GM18517 (cell line): ENCODE results near the gene NCAM2.

Source experiments
- ATAC-seq: cut with Tn5 transposase; IDR thresholded peaks from one replicate; pipeline ENCODE4 v1.9.1; 2021; ENCODE audit warnings: mild to moderate bottlenecking, moderate library complexity; ENCODE audit not compliant: unreplicated experiment

NCAM2 gene

DNA sequence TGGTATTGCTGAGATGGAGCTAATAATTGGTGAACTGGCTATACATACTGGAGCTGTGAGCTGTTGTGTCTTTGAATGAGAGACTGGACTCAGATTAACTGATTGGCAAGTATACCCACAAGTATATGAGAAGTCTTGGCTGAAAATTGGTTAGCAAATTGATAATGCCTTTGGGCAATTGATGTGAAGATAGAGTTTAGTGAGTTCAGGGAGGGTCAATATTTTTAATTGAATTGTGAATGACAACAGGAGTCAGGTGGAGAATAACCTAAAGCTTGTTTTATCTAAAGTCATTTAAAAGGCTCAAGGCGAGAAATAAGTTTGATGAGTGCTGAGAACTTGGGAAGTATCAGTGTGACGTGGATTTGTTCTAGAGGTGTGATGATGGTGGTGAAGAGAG lies 27.5 kb downstream of the NCAM2 start:
- no peak for ATAC-seq

DNA sequence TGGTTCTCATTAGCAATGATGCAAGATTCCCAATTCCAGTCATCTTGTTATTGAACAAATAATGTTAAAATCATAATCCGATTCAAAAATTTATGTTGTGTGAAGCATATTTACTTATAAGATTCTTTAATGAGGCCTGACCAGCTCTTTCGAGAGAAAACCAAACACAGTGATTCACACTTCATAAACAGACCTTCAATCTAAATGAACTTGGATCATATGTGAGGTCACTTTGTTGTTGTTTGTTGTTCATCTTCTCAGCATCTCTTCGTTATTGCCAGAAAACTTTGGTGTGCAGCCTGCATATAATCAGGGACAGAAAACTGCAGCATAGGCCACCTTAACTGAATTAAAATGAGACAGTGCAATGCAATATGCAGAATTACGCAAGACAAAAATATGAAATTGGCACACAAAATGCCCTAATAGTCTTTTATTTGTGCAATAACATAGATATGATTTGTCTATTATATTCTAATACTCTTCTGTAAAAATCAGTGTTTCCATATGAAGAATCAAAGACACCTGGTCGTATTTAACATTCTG lies 30.1 kb downstream of the NCAM2 start:
- no peak for ATAC-seq

DNA sequence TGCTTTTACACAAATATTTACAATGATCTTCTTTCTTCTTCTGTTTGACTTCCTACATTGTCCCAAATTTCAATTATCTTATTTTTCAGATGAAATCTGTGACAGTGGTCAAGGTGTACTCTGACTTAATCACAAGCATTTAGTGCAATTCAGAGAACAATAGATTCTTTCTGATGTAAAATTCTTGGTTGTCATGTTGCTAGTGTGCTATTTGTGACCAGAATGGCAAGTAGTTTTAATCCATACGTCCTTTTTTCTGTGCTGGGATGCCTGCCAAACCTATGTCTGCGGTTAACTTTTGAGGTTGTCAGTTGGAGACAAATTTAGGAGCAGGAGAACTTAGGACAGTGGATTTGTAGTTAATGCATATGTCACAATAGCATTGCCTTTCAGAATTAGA lies 31.0 kb downstream of the NCAM2 start:
- ATAC-seq, result no peak

DNA sequence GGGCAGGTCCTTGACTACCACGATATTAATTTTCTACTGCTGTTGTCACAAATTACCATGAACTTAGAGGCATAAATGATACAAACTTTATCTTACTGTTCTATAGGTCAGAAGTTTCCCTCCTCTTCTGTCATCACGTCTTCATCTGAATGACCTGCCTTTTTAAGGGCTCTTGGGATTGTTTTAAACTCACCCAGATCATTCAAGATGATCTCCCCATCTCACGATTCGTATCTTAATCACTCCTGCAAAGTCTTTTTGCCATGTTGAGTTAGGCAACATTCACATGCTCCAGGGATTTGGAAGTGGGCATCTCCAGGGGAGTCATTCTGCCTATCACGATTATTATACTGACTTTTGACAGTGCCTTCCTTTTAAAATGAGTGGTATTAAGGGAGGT lies 32.1 kb downstream of the NCAM2 start:
- no peak for ATAC-seq

DNA sequence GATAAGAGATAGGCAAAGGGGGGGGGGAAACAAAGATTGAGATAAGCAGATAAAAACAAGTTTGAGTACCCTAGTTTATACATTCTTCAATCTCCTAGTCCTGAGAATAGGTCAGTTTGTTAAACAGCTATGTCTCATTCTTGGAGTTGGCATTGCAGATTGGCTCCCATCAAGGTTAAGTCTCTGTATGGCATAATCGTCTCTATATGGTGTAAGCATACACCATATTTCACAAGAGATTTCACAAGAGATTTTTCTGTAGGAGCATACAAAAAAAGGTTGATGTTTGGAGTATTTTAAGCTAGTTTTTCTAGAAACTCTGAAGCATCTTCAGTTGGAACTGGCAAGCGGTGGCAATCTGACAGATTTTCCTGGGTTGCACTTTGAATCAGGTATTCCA lies 35.8 kb downstream of the NCAM2 start:
- no peak for ATAC-seq

DNA sequence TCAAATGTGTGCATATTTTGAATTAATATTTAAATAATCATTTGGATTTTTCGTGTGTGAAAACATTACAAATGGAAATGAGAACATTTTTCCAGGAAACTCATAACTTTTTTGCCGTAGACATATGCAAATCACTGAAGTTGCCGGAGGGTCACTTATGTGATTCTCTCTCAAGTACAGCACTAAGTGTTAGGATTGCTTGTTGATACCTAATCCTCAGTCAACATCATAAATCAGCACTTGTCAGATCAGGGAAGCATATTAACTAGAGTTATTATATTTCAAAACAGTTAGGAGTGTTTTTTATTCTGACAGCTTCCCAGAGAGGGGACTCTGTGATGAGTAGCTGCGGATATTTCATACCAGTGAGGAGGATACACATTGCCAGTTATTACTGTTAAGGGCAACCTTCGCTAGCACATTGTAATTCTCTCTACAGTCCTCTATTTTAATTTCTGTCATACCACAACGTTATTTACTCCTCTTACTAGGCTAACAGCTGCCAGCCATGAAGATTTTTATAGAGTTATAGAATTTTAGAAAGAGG lies 41.5 kb downstream of the NCAM2 start:
- ATAC-seq, result no peak

DNA sequence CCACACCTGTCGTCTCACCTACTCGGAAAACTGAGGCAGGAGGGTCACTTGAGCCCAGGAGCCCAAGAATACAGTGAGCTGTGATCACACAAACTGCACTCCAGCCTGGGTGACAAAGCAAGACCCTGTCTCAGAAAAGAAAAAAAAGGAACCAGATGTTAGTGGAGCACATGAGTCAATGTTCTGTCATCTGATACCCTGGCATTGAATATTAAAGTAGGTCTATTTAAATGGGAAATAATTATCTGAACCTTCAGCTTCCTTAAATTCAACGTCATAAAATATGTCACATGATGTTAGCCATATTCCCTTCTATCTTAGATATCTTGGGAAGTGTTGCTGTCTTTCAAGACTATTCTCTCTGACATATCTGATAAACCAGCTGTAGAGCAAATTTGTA lies 47.3 kb downstream of the NCAM2 start:
- ATAC-seq, result no peak

DNA sequence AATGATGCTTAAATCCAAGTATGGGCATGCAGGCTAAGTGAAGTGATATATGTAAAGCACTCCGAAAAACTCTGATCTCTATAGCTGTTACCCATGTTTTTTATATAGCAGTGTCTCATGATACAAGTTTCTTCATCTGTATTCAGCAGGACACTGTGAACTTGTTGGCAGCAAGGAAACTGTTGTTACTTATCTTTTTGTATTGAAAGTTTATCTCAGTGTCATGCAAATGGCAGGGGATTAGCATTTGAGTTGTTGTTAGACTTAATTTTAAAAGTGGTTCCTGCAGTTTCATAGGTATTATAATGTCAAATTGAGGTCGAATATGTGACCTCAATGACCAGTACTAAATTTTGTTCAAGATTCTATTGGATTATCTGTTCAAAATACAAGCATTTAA lies 47.9 kb downstream of the NCAM2 start:
- ATAC-seq, result no peak

DNA sequence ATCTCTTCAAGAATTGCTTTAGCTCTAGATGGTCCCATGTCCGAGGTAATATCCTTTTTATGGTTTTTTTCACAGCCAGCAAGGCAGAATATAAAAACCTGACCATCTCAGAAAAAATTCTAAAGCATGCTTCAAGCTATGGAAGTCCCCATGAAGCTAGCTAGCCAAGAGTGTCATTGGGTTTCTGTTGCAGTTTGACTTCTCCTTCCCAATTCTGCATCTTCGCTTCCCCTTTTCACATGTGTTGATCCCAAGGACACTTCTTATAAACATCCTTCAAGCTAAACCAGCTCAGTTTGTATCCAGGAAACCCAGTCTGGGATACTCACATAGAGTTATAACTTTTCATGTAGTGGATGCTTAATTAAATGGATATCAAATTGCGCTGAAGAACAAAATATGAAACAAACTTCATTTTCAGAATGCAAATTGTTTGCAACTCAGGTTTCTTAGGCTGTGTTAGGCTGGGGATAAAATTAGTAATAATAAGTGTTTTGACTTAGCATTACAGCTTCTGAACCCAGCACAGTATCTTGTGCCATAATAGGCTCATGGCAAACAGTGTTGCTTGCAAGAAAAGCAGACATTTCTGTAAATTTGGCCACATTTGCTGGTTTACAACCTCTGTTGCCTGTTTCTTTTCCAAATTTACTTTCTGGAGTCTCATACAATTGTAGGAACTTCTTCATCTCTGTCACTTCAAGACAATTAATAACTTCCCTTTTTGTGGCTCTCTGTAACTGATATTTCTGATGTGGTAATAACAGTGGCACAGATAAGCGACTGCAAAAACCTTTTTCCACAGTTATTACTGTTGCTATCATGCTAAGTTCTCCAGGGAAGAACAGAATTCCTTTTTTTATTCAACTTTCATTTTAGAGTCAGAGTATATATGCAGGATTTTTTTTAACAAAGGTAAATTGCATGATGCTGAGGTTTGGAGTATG lies 53.2 kb downstream of the NCAM2 start:
- no peak for ATAC-seq

DNA sequence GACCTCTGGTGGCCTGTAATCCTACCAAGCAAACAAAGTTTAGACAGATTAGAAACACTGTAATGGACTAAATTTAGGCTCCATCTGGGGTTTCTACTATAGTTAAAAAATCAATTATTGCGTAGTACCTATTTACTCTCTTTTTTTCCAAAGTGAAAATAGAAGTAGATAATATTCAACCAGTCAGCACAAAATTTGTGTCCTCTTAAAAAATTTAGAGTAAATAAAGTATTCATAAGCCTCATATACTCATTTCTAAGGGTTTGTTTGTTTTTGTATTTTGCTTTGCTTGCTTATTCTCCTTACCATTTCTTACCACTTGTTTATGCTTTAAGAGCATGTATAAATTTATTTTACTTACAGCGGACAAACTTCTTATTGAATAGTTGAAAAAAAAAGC lies 54.5 kb downstream of the NCAM2 start:
- ATAC-seq, result no peak

DNA sequence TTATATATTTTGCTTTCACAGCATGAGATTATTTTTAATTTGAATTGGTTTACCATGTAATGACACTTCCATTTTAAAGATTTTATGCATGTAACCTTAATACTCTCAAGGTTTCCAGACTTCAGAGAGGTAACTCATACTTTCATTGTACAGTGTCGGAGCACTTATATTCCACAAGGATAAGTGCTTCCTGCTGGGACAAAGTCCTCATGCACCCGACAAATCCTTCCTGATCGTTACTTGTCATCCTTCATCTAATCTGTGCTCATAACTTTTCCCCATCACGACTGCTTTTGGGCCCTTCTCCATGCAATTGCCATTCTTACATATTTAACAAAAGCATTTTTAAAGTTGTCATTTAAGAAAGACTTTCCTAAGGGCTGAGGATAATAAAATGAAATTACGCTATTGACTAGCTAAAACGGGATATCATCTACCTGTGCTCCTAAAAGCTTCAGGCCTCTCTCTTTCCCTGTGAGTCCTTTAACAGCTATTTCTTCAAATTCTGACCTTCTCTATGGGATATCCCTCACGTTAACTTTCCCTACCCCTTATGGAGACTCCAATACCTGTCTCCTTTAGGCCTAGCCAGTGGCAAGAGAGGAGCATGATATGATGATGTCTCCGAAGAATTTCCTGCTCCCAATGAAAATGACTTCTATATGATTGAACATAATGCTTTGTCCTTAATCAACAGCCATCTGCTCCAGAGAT lies 59.3 kb downstream of the NCAM2 start:
- no peak for ATAC-seq

DNA sequence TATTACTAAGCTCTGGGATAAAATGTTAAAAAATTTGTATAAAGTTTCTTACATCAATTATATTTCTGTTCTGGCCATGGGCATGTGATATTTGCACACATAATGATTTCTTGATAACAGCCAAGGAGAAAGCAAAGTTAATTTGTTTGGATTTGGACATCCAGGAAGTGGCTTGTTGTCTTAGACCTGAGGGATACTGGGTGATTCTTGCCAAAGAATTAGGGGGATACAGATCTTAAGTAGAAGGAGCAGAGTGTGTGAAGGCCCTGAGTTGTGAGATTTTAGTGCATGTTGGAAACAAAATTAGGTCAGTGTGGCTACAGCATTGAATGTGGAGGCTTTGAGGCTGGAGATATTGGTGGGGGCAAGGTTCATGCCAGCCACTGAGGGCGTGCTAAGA lies 65.6 kb downstream of the NCAM2 start:
- ATAC-seq, result no peak

DNA sequence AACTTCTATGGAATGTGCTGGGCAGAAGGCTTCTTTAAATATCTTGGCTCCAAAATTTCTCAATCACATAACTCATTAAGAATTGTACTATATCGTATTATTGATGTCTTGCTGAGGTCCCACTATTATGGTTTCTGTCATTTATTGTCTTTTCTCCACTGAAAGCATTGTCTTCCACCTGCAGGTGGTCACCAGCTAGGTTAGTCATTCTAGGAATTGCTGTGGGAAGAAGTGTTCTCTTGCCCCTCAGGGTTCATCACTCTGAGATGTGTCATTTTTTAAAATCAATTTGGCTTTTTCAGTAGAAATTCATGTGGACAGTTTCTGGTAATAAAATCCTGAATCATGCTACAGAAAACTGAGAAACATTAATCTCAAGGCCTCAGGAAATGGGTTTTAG lies 66.1 kb downstream of the NCAM2 start:
- no peak for ATAC-seq

DNA sequence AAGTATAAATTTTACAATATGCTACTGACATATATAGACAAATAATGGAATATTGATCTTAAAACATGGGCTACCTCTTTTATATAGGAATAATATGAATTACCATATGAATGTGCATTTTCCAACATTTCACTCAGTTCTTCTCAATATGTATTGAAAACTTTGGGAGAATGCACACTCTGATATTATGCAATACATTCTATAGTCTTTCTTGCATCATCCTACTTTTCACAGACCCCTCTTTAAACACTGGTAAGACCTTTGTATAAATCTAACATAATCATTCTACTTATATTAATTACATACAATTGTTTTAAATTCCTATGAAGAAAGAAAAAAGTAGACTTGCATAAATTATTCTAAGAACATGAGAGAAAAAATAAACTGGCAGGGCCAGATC lies 69.2 kb downstream of the NCAM2 start:
- no peak for ATAC-seq

DNA sequence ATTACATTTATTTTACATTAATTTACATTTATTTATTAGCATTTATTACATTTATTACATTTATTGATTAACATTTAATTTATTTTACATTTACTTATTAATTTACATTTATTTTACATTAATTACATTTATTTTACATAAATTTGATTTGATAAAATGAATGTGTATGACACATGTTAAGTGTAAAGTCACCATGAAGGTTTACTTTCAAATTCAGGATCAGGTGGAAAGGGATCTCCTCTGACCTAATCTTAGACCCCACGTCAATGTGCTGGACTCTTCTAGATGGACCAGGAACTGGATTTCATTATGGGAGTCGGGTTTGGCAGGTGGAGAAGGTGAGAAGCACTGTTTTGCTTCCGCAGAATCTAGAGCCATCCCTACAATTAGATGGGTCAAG lies 76.1 kb downstream of the NCAM2 start:
- no peak for ATAC-seq

DNA sequence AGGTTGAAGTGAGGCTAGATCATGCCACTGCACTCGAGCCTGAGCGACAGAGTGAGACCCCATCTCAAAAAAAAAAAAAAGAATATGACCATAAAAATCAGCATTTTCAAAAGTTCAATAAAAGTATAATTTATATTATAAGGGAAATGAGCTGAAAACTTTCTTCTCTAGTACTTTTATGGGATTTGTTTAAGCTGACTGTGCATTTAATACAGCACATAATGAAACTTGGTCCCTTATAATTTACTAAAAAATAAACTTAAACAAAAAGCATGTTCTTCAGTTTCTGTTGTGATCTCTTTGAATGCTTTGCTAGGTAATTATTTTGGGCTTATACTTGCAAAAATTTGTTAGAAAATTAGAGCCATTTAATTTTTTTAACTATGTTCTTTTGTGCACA lies 77.8 kb downstream of the NCAM2 start:
- ATAC-seq, result no peak

DNA sequence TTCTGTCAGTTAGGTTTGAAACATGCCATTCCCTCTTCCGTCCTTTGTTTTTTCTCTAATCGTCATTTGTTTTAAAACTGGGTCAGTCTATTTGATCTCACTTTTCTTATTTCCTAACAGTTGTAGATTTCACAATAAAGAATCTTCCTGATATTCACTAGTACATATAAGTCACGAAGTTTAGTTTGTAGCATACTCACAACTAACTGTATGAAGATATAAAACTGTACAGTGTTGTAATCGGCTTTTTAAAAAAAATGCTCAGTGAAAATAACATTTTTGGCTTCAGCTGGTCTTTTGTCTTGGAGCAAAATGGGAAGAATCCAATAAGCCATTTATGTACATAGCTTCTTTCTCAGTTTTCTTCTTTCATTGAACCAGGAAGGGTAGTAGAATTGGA lies 78.3 kb downstream of the NCAM2 start:
- no peak for ATAC-seq

DNA sequence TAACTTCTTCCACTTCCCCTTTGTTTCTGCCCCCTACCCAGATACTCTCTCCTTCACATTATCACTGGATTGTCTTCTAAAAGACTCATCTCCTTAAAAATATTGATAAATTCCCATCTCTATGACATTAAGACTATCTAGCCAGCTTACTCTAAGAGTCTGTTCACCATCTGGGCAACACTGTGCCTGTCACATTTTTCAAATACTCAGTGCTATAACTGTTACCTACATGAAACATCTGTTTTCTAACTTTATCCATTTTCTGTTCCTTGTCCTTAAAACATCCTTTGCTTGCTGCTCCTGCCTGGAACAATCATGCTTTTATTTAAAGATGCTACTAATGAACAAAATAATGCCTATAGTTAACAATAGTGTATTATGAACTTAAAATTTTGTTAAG lies 81.4 kb downstream of the NCAM2 start:
- no peak for ATAC-seq

DNA sequence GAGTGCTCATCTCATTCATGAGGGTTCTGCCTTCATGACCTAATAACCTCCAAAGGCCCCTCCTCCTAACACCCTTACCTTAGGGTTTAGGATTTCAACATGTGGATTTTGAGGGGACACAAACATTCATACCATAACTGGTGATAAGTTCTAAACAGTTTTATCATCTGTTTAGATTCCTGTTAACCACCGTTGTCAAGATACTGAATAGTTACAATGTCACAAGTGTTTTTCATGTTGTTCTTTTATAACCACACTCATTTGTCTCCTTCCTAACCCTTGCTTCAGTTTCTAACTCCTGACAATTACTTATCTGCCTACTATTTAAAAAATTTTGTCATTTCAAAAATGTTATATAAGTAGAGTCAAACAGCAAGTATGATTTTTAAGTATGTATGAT lies 86.0 kb downstream of the NCAM2 start:
- ATAC-seq, result no peak

DNA sequence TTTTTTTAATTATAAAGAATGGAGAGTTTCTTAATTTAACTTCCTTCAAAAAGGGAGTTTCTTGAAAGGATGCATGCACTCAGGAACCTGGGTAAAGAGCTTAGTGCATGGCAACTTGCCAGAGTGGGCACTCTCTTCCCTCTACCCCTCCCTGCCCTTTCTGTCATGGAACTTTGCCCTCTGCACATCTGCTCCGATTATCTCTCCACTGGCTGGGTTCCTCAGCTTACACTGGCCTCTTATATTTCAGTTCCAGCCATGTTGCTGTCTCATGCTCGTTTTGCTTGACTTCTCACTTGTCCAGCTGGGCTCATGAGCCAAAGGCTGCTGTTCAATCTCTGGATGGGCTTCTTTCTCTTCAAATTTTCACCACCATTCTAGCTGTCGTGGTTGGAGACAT lies 87.0 kb downstream of the NCAM2 start:
- no peak for ATAC-seq

DNA sequence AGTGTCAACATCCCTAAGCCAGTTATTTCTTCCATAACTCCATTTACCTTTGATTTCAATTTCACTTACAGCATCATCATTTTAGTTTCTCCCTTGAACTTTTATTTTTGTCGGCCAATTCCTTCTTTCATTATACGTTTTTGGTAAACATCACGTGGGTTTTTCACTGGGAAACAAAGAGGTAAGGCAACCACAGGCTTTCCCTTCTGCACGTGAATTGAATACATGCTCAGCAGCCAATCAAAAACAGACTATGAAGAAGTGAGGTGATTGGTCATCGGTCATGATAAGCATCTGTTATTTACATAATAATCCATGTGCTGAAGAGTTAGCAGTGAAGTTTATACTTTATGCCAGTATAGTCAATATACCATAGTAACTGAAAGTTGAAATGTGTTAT lies 98.7 kb downstream of the NCAM2 start:
- no peak for ATAC-seq

DNA sequence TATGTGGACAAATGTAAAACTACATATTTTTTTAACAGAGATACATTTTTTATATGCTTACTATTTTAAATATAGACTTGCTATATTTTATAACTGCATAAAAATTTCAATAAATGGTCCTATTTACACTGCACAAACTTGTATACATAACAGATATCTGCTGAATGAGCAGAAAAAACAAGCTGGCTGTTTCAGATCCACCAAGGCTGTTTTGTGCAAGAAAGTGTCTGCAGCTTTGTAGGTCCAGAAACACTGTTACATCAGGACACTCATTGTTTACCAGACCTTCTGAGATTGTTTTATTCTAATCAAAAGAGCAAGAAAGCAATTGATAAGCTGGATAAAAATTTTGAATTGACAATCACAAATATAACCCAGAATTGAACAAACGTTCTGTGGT lies 99.3 kb downstream of the NCAM2 start:
- ATAC-seq, result no peak
